GM18505 (cell line): Measurements from ENCODE around the gene TNFRSF14.
A peak's percentile ranks its signal among the peaks of the same experiment; 100 is the strongest.

ENCODE experiments used
- ATAC-seq: cut with Tn5 transposase; IDR thresholded peaks from one replicate; pipeline ENCODE4 v1.9.1; 2021; ENCODE audit not compliant: unreplicated experiment
- POLR2A ChIP-seq: IDR thresholded peaks from 4 replicates; pipeline ENCODE4 v1.6.1; 2011; ENCODE audit warnings: borderline replicate concordance; ENCODE audit not compliant: insufficient read depth, insufficient read length; ENCODE audit errors: extremely low read depth

Gene TNFRSF14

DNA sequence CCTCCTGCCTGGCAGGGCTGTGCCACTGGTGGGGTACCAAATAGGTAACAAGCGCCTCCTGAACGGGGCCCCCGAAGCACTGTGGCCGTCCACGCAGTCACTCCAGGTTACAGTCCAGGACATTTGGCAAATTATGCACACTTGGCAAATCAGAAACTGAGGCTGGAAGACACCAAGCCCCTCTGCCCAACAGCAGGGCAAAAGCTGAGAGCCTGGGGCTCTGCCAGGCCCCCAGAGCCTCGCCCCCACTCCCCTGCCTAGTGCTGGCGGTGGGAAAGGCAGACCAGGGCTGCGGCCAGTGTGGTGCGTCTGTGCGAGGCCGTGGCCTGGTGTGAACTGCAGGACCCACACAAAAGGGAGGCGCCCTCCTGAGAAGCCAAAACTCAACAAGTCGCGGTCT, 39.2 kb upstream of the TNFRSF14 start:
- TF ChIP-seq POLR2A: no peak
- ATAC-seq: no peak

DNA sequence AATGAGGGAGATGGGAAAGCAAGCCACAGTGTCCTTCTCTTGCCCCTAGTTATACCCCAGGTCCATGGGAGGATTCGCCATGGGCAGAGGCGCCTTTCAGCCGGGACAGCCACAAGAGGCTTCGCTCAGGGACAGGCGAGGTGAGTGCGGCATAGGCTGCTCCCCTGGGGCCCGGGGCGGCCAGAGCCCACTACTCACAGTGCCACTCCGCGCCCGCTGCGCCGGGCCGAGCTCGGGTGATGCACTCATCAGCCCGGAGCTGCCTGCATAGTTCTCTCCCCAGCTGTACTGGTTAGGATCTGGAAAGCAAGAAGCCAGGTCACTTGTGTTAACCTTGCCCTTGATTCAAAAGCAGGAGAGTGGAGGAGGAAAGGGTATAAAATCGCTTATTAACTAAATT, 38.2 kb upstream of the TNFRSF14 start:
- ATAC-seq: no peak
- TF ChIP-seq POLR2A: no peak

DNA sequence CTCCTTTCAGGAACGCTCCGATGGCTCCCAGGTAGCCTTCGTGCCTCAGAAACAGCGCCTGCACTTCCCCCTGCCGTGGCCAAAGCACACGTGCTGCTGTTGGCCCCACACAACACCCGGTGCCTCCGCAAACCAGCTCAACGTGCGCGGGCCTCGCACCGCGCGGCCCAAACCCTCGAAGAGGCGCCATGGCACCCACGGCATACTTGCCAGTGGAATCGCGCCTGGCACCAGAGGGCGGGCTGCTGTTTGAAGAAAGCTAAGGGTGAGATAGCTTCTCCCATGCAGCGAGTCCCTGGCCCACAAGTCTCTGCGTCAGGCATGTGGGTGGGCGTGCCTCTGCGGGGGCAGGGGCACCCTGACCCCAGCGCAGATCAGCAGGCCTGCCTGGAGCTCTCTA, 37.6 kb upstream of the TNFRSF14 start:
- no peak for TF ChIP-seq POLR2A
- ATAC-seq: no peak

DNA sequence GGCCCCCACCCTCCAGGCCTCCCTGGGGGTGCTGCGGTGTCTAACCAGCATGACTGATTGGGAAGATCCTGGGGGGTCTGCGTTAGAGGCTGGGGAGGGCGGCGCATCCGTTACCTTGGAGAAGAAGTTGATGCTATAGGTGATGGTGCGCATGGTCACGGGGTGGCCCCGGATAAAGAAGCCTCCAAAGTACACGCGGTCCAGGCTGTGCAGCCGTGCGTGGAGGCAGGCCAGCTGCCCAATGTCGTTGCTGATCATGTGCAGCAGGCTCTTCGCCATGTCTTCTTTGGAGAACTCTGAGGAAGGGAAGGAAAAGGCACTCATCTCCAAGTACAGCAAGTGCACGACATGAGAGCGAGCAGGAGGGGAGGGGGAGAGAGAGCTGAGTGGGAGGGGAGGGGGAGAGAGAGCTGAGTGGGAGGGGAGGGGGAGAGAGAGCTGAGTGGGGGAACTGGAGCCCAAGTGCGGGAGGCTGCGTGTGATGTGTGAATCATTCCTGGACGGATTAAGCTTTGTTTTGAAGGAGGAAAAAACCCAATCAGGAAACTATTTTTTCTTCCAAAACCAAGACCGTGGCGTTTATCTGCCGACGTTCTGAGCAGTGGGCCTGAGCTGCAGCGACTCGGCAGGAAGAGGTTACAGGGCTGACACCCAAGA, 37.0 kb upstream of the TNFRSF14 start:
- TF ChIP-seq POLR2A: no peak
- no peak for ATAC-seq

DNA sequence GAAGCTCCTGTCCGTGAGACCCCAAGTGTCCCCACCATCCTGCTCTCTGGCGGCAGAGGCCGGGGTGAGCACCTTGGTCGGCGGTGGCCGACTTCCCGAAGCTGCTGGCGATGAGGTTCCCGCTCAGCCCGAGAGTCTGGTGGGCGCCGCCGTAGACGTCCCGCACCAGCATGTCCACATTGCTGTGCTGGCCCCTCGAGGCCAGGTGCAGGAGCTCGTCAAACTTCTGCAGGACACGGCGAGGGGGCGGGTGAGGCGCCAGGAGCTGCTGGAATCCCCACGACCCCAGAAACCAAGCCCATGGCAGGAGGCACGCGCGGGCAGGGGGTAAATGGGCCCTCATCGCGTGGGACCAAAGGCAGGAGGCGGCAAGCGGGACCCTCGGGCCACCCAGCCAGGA, 36.4 kb upstream of the TNFRSF14 start:
- TF ChIP-seq POLR2A: no peak
- ATAC-seq: no peak

DNA sequence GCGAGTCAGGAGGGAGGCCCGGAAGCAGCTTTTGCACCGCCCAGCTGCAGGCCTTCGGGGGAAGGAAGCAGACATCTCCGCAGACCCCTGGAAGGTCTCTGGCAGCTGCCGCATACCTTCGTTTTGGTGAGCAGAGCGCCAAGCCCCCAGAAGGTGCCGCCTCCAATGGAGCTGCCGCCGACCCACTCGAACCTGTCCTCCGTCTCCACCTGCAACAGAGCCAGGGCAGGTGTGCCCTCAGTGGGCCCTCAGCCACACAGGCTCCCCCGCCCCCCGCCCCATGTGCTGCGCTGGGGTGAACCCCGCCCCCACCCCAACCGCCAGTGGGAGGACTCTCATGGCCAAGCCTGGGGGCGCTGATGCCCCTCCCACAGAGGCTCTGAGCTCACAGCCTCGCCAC, 36.0 kb upstream of the TNFRSF14 start:
- no peak for TF ChIP-seq POLR2A
- ATAC-seq: no peak

DNA sequence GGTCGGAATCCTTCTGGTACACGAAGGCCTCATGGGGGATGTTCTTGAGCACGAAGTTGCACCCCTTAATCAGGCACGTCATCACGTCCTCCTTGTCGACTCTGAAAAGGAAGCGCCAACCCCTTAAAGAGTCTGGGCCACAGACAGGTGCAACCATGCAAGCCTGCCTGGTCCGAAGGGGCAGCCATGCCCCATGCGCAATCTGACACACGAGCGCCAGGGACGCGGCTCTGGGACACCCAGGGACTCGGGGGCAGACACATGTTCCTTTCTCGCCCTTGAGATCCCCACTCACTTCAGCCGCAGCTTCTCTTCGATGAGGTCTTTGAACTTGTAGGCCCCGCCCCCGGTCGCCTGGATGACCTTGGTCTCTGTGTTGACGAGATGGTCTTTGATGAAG, 35.4 kb upstream of the TNFRSF14 start:
- ATAC-seq: no peak
- no peak for TF ChIP-seq POLR2A

DNA sequence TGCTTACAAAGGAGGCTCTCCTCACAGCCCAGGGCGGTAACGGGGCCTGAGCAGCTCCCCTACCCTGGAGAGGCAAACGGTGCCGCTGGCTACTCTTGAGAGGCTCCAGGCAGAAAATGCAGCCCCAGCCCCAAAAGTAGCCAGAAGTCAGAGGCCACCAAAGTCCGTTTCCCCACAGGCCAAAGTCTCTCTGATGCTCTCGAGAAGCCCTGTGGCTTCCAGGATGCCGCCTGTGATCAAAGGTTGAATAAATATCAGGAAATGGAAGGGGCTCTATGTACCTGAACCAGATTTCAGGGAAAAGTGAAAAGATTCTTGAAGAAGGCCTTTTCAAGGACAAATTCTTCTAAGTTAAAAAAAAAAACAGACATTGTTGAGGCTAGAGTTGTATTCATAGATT, 33.9 kb upstream of the TNFRSF14 start:
- no peak for TF ChIP-seq POLR2A
- ATAC-seq: no peak

DNA sequence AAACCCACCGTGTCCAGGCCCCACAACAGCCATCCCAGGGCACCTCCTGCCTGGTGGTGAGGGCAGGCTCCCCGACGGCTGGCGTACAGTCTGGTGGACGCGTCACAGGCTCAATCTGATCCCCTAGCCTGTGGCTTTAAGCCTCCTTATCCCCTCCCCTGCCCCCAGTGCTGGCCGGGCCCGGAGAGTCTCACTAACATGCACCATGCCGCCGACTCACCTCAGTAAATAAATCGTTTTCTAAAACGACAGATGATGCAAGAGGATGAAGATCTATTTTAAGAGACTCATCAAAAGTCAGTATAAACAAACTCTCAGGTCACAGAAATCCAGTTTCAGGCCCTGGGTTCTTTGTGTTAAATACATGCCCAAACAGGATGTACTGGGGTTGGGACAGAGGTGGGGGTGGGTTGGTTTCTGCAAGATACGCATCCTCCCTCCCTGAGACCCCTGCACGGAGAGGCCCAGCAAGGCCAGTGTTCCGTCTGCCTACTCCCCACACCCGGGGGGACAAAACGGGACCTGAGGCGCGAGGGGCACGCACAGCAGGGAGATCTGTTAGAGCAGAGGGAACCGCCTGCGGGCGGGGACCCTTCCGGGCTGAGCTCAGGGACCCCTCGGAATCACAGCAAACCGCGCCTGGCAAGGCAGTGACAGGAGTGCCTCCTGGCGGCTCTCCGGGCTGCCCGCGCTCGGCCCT, 32.8 kb upstream of the TNFRSF14 start:
- TF ChIP-seq POLR2A: no peak
- no peak for ATAC-seq

DNA sequence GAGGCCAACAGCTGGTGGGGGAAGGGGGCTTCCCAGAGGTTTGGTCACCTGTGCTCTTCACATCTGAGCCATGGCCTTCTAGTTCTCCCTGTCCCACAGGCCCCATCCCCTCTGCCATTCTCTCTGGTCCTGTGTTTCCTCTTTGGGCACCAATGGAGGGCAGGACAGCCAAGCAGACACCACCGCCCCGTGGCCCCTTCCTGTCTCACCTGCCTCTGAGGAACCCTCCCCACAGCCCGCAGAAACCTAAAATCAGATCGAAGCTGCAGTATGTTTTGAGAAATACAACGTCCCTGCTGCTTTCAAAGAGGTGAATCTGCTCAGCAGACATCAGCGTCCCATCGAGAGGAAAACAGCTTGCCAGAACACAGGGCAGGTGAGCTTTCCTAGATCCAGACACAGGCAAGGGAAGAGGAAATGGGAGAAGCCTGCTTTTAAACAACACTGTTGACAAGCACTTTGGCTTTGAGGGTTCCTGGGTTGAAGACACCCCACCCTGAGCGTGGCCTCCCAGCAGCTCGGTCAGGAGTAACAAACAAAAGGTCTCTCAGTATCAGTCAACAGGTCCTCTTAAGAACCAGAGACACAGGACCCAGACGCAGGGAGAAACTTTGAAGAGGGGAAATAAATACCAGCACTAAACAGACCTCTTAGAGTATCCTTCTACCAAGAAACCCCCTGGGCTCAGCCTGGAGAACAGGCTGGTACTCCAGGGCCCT, 32.1 kb upstream of the TNFRSF14 start:
- TF ChIP-seq POLR2A: no peak

DNA sequence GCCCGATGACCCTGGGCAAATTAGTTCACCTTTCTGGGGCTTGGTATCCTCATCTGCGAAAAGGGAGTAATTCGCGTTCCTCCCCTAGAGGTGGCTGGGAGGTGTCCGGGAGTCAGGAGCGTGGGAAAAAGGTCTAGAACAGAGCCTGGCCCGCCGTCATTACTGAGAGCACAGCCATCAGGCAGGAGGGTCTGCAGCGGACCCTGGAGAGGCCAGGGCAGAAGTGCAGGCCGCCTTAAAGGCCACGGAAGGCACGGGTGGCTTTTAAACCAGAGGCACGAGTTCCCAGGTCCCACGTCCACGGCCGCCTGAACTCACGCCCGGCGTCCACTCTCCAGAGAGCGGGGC, 30.6 kb upstream of the TNFRSF14 start:
- TF ChIP-seq POLR2A: no peak
- no peak for ATAC-seq

More for the DNA sequence above, 32.1 kb upstream of the TNFRSF14 start:
- ATAC-seq: no peak

DNA sequence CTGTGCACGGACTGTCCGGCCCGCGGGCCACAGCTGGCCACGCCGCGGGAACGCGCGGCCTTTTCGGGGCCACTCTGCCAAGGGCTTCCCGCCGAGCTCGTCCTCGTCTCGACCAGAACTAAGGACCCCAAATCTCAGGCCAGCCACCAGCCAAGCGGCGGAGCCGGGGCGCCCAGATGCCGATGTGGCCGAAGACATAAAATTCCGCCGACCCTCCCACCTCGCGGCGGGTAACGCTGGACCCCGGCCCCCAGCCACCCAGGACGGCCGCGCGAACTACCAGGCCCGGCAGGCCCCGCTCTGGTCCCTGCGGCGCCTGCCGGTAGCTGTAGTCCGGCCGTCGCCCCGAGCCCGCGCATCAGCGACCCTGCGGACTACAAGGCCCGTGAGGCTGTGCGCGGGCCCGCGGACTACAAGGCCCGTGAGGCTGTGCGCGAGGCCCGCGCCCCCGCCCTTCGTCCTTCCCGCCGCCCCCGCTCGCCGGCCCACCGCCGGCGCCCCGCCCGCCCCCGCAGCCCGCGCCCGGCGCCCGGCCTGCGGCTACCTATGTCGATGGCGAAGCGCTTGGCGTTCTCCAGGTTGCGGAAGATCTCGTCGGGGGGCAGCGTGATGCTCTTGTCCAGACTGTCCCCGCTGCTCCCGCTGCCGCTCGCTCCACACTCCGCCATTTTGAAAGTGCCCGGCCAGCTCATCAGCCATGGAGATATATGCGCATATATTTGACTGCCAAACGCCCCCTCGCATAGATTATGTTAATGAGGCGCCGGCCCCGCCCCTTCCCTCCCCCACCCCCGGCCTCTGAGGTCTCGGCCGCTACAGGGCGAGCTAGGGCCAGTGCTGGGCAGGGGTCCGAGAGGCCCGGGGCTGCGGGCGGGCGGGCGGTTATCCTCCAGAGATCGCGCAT, 30.0 kb upstream of the TNFRSF14 start, which contains the start of gene PANK4:
PANK4 (minus strand) TSS at position 677 of the 904 bp plus-strand sequence; CDS start at position 668, 9 bp downstream.
- ATAC-seq: peak; percentile 84
- peak; percentile 81 for TF ChIP-seq POLR2A
